Esophagus muscularis mucosa (tissue), 4 donors: ENCODE measurements around the gene CD28.

ENCODE experiments used
- EP300 ChIP-seq: sonication (generic); formaldehyde crosslinking; IDR thresholded peaks from one replicate; pipeline ENCODE4 v1.6.1; 2017; ENCODE audit warnings: antibody characterized with exemption
- POLR2A ChIP-seq: fragments of 450-650 bp; IDR thresholded peaks from one replicate; pipeline ENCODE4 v1.6.1; 2017; ENCODE audit warnings: antibody characterized with exemption, moderate library complexity, mild to moderate bottlenecking, low read depth
- TF ChIP-seq, protein P1 (sequence below), 3 experiments: fragments of 200-600 bp in 2 of 3; fragments of 450-650 bp in 1 of 3; sonication (generic) in 2 of 3; IDR thresholded peaks; one replicate each; pipeline ENCODE4 v1.5.1; 2017 to 2019; ENCODE audit warnings: antibody characterized with exemption in 3 of 3, mild to moderate bottlenecking in 2 of 3, moderate library complexity in 1 of 3

DNA sequence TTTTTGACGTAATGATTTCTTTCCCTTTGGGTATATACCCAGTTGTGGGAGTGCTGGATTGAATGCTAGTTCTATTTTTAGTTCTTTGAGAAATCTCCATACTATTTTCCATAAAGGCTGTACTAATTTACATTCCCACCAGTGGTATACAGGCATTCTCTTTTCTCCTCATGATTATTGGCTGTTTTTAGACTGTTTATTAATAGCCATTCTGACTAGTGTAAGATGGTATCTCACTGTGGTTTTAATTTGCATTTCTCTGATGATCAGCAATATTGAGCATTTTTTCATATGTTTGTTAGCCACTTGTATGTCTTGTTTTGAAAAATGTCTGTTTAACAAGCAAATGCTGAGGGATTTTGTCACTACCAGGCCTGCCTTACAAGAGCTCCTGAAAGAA lies 9.2 kb upstream of the CD28 start:
- TF ChIP-seq POLR2A (no peak), EP300 (no peak)
- TF ChIP-seq, protein P1, sequence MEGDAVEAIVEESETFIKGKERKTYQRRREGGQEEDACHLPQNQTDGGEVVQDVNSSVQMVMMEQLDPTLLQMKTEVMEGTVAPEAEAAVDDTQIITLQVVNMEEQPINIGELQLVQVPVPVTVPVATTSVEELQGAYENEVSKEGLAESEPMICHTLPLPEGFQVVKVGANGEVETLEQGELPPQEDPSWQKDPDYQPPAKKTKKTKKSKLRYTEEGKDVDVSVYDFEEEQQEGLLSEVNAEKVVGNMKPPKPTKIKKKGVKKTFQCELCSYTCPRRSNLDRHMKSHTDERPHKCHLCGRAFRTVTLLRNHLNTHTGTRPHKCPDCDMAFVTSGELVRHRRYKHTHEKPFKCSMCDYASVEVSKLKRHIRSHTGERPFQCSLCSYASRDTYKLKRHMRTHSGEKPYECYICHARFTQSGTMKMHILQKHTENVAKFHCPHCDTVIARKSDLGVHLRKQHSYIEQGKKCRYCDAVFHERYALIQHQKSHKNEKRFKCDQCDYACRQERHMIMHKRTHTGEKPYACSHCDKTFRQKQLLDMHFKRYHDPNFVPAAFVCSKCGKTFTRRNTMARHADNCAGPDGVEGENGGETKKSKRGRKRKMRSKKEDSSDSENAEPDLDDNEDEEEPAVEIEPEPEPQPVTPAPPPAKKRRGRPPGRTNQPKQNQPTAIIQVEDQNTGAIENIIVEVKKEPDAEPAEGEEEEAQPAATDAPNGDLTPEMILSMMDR (IDR thresholded peaks at IDR 0.05): no peak
